ENCODE measurements around the gene ITCH. TPM values are rescaled to one million over a fixed set of nuclear protein-coding genes. Genes with fewer than 3 reads are reported as not detected.

ITCH gene
- total RNA-seq, 1 experiment from 2014 or later: 78.8 TPM

DNA sequence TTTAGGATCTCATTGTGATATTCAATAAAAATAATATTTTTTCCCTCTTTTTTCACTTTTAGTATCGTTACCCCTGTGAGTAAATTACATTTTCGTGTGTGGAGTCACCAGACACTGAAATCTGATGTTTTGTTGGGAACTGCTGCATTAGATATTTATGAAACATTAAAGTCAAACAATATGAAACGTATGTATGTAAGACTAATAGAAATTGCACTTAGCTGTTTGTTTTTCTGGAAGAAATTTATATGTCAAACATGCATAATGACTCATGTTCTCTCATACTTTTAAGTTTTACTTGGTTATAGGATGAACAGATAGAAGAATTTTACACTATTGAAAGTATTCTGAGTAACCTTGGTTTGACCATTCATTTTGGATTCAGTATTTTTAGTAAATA is 49.4 kb downstream of the ITCH start:
- ChIA-PET POLR2A (no interaction called here), CTCF (no interaction called here), RAD21 (ENCODE audit: low non-redundant PET in 1 of 2, low total read pairs in 2 of 2, uncharacterized antibody in 2 of 2, unreplicated experiment in 2 of 2) (no interaction called here)
- Histone ChIP-seq H3K4me3 (replicated peaks in 1 of 2; ENCODE audit: low read depth in 1 of 2, low read length in 2 of 2) (no peak overlapping the region), H3K27ac (ENCODE audit: low read depth, low read length) (no peak overlapping the region), H3K4me2 (ENCODE audit: low read length) (no peak overlapping the region), H3K9me3 (ENCODE audit: control insufficient read depth in 1 of 2, insufficient read depth in 1 of 2, low read depth in 1 of 2, low read length in 2 of 2) (no peaks in the 10 kb centered on the region), H4K20me1 (ENCODE audit: insufficient read depth) (peaks cover 9% of the 10 kb centered on the region; the same call in 1 of the 2 replicates), H3K9ac (ENCODE audit: low read length) (no peak overlapping the region), H3K79me2 (ENCODE audit: insufficient read depth, low read length) (peaks cover 60% of the 10 kb centered on the region), H3K9me2 (ENCODE audit: insufficient read depth) (no peaks in the 10 kb centered on the region), H3K36me3 (ENCODE audit: control insufficient read depth in 1 of 2, insufficient read depth in 2 of 2, low read length in 2 of 2) (peaks cover 14 to 16% of the 10 kb centered on the region in 2 experiments; a peak in 2 of 4 replicates), H2AFZ (ENCODE audit: low read depth, low read length, poor library complexity, severe bottlenecking) (no peak overlapping the region), H3K4me1 (ENCODE audit: control insufficient read depth in 1 of 2, insufficient read depth in 2 of 2, low read length in 2 of 2) (peaks cover 19 to 30% of the 10 kb centered on the region in 2 experiments), H3K27me3 (ENCODE audit: insufficient read depth, low read length) (no peaks in the 10 kb centered on the region)
- TF ChIP-seq EZH2 (IDR thresholded peaks at IDR 0.05) (no peak), ZFX (IDR thresholded peaks at IDR 0.05) (no peak), REST (IDR thresholded peaks at IDR 0.05; ENCODE audit: low read depth) (no peak), ZBTB33 (IDR thresholded peaks at IDR 0.05; ENCODE audit: extremely low read depth, insufficient replicate concordance, low read length) (no peak), SP1 (IDR thresholded peaks at IDR 0.05; ENCODE audit: low read depth) (no peak), MAX (IDR thresholded peaks at IDR 0.05) (no peak), TCF7L2 (IDR thresholded peaks at IDR 0.05; ENCODE audit: borderline replicate concordance, extremely low read depth, insufficient read depth, insufficient read length) (no peak)
- TF ChIP-seq, protein P1, sequence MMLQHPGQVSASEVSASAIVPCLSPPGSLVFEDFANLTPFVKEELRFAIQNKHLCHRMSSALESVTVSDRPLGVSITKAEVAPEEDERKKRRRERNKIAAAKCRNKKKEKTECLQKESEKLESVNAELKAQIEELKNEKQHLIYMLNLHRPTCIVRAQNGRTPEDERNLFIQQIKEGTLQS (IDR thresholded peaks at IDR 0.05): no peak
- DNase-seq (ENCODE audit: low read depth, low spot score): no peak
- intact Hi-C loops (cut with micrococcal nuclease): no loop called here
- no peak for ATAC-seq
- no TSS peak for BruUV-seq (replicated peaks)
